Fibroblast of villous mesenchyme (primary cell): ENCODE measurements around the gene GCG. TPM values are rescaled to one million over a fixed set of nuclear protein-coding genes. Genes with fewer than 3 reads are reported as not detected.

Experiments used
- DNase-seq: peaks from one replicate; pipeline ENCODE4 v3.0.0-alpha.2; 2010; ENCODE audit warnings: low read depth
- H3K4me3 ChIP-seq: 2 replicates; pipeline ENCODE4 v1.5.1; 2011; ENCODE audit warnings: low read depth, mild to moderate bottlenecking, low read length
- total RNA-seq: library from RNA; depleted of rRNA; stranded (reverse); fragments of >200 nt; gene quantifications from 2 replicates; pipeline ENCODE4 v1.2.3, GENCODE V29; 2012
- TF ChIP-seq, protein P1 (sequence below): IDR thresholded peaks from 2 replicates; pipeline ENCODE4 v1.5.1; 2012; ENCODE audit warnings: low read depth, mild to moderate bottlenecking, low read length; ENCODE audit not compliant: insufficient read depth

Gene GCG
- total RNA-seq = not detected in 2 replicates

DNA sequence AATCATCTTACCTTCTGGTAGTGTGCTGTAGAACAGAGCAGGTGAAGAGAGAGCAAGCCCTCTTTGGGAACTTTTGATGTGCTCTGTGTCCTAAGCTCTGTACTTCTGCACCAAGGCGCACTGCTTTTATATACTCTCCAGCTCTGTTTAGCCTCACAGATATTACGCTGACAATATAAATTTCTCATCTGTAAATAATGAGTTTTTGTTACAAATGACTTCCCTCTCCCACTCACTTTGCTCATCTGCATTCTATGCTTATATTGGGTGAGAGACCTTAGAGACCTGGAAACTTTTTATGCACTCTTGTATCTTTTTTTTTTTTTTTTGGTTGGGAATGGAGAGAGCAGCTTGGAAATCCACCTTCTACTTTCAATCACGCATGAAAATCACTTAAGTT lies at the start of gene GCG:
Gene GCG (minus strand): TSS at position 101 of the 400 bp plus-strand sequence. CDS start 3,069 bp downstream, outside the sequence.
- no peak within 1 kb of the TSS for H3K4me3 ChIP-seq
- TF ChIP-seq, protein P1, sequence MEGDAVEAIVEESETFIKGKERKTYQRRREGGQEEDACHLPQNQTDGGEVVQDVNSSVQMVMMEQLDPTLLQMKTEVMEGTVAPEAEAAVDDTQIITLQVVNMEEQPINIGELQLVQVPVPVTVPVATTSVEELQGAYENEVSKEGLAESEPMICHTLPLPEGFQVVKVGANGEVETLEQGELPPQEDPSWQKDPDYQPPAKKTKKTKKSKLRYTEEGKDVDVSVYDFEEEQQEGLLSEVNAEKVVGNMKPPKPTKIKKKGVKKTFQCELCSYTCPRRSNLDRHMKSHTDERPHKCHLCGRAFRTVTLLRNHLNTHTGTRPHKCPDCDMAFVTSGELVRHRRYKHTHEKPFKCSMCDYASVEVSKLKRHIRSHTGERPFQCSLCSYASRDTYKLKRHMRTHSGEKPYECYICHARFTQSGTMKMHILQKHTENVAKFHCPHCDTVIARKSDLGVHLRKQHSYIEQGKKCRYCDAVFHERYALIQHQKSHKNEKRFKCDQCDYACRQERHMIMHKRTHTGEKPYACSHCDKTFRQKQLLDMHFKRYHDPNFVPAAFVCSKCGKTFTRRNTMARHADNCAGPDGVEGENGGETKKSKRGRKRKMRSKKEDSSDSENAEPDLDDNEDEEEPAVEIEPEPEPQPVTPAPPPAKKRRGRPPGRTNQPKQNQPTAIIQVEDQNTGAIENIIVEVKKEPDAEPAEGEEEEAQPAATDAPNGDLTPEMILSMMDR = no peak
- no peak for DNase-seq

DNA sequence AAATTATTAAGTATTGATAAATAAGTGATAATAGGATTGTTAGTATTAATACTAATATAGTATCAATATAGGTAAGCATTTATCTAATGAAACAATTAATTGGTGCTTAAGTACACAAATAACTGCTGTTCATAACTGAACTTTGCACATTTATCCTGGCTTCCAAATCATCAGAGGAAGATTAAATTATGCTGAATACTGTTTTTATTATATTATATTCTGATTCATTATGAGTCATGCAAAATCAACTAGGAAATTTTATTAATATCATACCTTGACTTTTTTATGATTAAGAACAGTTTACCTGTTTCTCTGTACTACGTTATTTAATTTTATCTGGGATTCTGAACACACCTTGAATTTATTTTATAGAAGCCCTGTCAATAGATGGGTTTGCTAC lies 48.6 kb upstream of the GCG start:
- H3K4me3 ChIP-seq = no peak overlapping the region
- DNase-seq = no peak
- TF ChIP-seq, protein P1 = no peak

DNA sequence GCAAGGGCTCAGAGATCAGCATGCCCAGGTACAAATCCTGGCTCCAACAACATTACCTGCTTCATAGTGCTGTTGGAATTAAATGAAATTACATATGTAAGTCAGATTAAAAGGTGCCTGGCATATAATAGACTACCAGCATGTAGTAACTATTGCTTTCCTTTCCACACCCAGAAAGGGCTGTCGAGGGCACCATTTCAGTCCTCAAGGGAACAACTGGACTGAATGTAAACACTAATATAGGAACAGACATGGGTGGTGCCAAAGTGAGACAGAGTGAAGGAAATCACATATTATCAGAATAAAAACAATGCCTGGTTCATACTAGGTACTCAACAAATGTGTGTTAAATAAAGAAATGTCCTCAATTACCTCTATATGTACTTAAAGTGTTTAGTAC lies 47.9 kb upstream of the GCG start:
- TF ChIP-seq, protein P1 = no peak
- no peak for DNase-seq
- no peak overlapping the region for H3K4me3 ChIP-seq

DNA sequence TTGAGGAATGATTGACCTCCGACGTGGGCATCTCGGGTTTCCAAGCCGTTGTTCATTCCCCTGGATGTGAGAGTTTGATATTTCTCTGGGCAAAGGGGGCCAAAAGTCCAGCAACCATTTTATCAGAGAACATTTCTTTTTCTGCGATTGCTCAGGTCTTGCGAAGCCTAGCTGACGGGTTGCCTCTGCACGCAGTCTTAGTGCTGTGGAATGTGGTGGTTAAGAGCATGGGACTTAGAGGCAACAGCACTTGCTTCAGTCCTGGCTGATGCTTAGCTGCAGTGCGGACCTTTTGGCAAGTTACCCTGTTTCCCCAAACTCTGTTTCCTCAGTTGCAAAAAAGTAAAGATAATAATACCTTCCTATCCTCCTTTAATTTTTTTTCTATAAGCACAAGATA lies 46.2 kb upstream of the GCG start:
- peak; percentile 30 for DNase-seq
- TF ChIP-seq, protein P1 = no peak
- no peak overlapping the region for H3K4me3 ChIP-seq

DNA sequence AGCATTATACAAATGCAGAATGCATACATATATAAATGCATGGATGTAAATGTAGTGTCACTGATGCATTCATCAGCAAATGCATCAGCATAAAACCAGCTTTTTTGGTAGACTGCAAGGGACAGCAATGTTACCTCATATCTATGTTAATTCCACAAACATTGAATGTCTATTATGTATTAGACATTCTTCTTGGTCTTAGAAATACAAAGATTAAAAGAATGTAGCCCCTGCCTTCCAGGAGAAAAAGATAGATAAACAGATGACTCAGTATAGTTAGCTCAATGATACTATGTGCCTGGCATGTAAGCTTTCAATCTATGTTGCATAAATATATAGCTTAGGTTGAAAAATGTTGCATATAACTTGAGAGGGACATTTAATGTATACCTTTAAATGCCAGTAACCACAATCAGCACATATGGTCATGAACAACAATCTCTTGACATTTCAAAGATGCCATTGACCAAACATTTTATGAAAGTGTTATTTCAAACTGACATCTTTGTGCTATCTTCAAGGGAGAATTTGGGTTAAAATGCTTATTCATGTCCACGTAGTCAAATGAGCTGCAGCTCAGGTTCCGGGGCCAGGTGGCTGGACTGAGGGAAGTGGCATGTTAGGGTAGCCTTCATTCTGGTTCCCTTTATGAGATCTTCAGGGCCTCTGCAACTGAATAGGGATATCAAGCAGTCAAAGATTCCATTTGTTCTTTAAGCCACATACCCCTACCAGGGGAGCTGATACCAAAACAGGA lies 45.2 kb upstream of the GCG start:
- H3K4me3 ChIP-seq = no peak overlapping the region
- TF ChIP-seq, protein P1 = no peak

DNA sequence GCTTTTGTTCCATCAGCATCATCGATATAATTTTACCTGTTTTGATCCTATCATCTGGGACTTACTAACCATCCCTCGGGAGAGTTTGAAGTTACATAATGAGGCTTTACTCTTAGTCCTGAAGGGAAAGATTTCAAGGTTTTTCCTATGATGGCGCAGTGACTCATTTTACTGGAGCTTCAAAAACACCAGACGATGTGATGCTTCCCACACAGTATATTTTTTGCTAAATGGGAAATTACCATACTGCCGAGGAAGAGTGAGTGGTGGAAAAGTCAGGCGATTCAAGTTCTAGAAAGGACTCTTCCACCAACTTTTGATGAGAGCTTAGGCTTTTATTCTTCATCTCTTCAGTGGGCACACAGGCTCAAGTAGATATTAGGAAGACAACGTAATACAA lies 44.6 kb upstream of the GCG start:
- H3K4me3 ChIP-seq = no peak overlapping the region
- TF ChIP-seq, protein P1 = no peak
- DNase-seq = no peak

More for the DNA sequence above, 45.2 kb upstream of the GCG start:
- DNase-seq = peak; percentile 41

DNA sequence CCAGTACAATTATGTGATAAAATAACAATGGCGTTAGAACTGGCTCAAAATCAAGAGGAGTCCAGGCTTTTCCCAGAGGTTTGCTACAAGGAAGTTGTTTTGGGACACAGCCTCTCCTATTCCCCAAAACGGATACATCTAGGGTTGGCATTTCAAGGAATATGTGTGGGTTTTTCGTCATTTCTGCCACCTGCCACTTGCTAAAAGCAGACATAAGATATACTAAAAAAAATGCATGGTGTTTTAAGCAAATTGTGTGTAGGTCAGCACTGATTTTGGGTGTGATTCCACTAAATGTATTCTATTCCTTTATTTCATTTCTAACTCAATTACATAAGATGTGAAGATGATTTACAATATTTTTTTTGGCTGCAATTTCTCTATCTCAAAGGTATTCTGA lies 36.4 kb upstream of the GCG start:
- no peak for DNase-seq
- H3K4me3 ChIP-seq = no peak overlapping the region
- TF ChIP-seq, protein P1 = no peak
